MM.1S (cell line): ENCODE data around the gene ZBTB46.
"Not testable (repeated sequence)": the region's sequence is repeated elsewhere in the genome, so short reads cannot be mapped to it uniquely, and the experiment has no call there.

ENCODE experiments used
- DNase-seq: peaks from one replicate; pipeline ENCODE4 v3.0.0-alpha.2; 2015
- H2AFZ ChIP-seq: fragments of 300-600 bp; sonication (generic); 2 replicates; pipeline ENCODE4 v1.6.0; 2016; ENCODE audit warnings: antibody characterized with exemption, low read length
- H3F3A ChIP-seq: fragments of 300-600 bp; sonication (generic); 2 replicates; pipeline ENCODE4 v1.6.1; 2016; ENCODE audit warnings: mild to moderate bottlenecking, antibody characterized with exemption, low read length, moderate library complexity, mixed read lengths; ENCODE audit not compliant: insufficient read depth
- H3K27ac ChIP-seq: fragments of 300-600 bp; sonication (generic); 2 replicates; pipeline ENCODE4 v1.5.1; 2016; ENCODE audit warnings: mild to moderate bottlenecking, low read length
- H3K27me3 ChIP-seq: fragments of 300-600 bp; sonication (generic); replicated peaks from 2 replicates; pipeline ENCODE4 v1.6.0; 2016; ENCODE audit warnings: low read length; ENCODE audit not compliant: insufficient read depth
- H3K36me3 ChIP-seq: fragments of 300-600 bp; sonication (generic); replicated peaks from 2 replicates; pipeline ENCODE4 v1.6.1; 2016; ENCODE audit warnings: mild to moderate bottlenecking, low read length, mixed read lengths; ENCODE audit not compliant: insufficient read depth
- H3K4me1 ChIP-seq: fragments of 300-600 bp; sonication (generic); 2 replicates; pipeline ENCODE4 v1.6.1; 2016; ENCODE audit warnings: low read length, mixed read lengths
- H3K4me2 ChIP-seq: fragments of 300-600 bp; sonication (generic); 2 replicates; pipeline ENCODE4 v1.6.0; 2016; ENCODE audit warnings: low read depth, low read length
- H3K4me3 ChIP-seq: fragments of 300-600 bp; sonication (generic); 2 replicates; pipeline ENCODE4 v1.5.1; 2016; ENCODE audit warnings: low read length, mixed read lengths
- H3K79me2 ChIP-seq: fragments of 300-600 bp; sonication (generic); 2 replicates; pipeline ENCODE4 v1.6.1; 2016; ENCODE audit warnings: mixed run types, low read length, mixed read lengths
- H3K9ac ChIP-seq: fragments of 300-600 bp; sonication (generic); 2 replicates; pipeline ENCODE4 v1.6.1; 2016; ENCODE audit warnings: low read length, mixed read lengths
- H3K9me2 ChIP-seq: fragments of 300-600 bp; sonication (generic); replicated peaks from 2 replicates; pipeline ENCODE4 v1.6.1; 2016; ENCODE audit warnings: mild to moderate bottlenecking, low read length, mixed read lengths; ENCODE audit not compliant: insufficient read depth
- H3K9me3 ChIP-seq: fragments of 300-600 bp; sonication (generic); replicated peaks from 2 replicates; pipeline ENCODE4 v1.6.1; 2016; ENCODE audit warnings: mild to moderate bottlenecking, low read length, mixed read lengths; ENCODE audit not compliant: insufficient read depth
- H4K20me1 ChIP-seq: fragments of 300-600 bp; sonication (generic); 2 replicates; pipeline ENCODE4 v1.6.1; 2016; ENCODE audit warnings: mild to moderate bottlenecking, low read length, moderate library complexity, mixed read lengths; ENCODE audit not compliant: insufficient read depth
- EZH2 ChIP-seq: fragments of 300-600 bp; sonication (generic); optimal IDR thresholded peaks from 2 replicates; pipeline ENCODE3; 2017; ENCODE audit warnings: low read depth, mild to moderate bottlenecking, antibody characterized with exemption, low read length, mixed read lengths
- EZH2phosphoT487 ChIP-seq: fragments of 300-600 bp; sonication (generic); IDR thresholded peaks from 2 replicates; pipeline ENCODE4 v1.6.1; 2018; ENCODE audit warnings: antibody characterized with exemption, low read length
- TF ChIP-seq, protein P1 (sequence below): fragments of 300-600 bp; sonication (generic); IDR thresholded peaks from 2 replicates; pipeline ENCODE4 v1.5.1; 2016; ENCODE audit warnings: antibody characterized with exemption, low read length, mixed read lengths

The ZBTB46 gene

GRCh38 chr20:63778857-63779256 is 52.2 kb downstream of the ZBTB46 start:
- DNase-seq: no peak
- Histone ChIP-seq H3K36me3 (no peaks in the 10 kb centered on the region), H2AFZ (no peak overlapping the region), H3K4me1 (no peaks in the 10 kb centered on the region), H3K79me2 (no peaks in the 10 kb centered on the region), H3K9me2 (no peaks in the 10 kb centered on the region), H3K9me3 (no peaks in the 10 kb centered on the region), H3F3A (0 out of 2 replicates have a peak, but pooled peaks cover 4% of the 10 kb centered on the region), H3K4me2 (no peak overlapping the region), H3K9ac (no peak overlapping the region), H3K27ac (no peak overlapping the region), H3K27me3 (peaks cover 51% of the 10 kb centered on the region), H3K4me3 (no peak overlapping the region), H4K20me1 (no peaks in the 10 kb centered on the region)
- TF ChIP-seq EZH2: no peak
- TF ChIP-seq, protein P1, sequence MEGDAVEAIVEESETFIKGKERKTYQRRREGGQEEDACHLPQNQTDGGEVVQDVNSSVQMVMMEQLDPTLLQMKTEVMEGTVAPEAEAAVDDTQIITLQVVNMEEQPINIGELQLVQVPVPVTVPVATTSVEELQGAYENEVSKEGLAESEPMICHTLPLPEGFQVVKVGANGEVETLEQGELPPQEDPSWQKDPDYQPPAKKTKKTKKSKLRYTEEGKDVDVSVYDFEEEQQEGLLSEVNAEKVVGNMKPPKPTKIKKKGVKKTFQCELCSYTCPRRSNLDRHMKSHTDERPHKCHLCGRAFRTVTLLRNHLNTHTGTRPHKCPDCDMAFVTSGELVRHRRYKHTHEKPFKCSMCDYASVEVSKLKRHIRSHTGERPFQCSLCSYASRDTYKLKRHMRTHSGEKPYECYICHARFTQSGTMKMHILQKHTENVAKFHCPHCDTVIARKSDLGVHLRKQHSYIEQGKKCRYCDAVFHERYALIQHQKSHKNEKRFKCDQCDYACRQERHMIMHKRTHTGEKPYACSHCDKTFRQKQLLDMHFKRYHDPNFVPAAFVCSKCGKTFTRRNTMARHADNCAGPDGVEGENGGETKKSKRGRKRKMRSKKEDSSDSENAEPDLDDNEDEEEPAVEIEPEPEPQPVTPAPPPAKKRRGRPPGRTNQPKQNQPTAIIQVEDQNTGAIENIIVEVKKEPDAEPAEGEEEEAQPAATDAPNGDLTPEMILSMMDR: 0 out of 2 replicates have a peak, but pooled peaks have one; percentile 3

DNA sequence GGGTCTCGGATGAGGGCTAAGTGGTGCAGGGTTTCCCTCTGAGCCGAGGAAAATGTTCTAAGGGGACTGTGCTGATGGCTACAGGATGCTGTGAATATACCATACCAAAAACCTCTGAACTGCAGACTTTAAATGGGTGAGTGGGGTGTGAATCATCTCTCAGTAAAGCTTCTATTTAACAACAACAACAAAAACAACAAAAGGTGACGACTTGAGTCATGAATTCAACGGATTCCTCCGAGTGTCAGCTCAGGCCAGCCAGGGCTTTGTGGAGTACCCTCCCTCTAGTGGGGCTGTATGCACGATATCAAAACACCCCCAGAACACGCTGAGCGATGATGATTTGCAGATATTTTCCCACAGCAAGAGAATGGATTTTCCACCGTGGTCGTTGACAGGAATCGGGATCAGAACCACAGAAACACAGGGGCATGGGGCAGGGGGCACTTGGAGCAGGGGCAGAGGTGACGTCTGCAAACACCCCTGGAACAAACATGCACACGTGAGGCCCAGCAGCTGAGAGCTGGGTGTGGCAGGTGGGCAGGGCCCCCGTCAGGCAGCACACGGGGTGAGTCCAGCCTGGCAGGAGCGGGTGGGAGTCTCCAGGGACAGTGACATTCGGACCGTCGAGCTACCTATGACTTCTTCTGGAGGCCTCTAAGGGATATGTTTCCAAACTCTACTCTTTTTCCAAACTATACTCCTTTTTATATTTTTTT is 52.9 kb downstream of the ZBTB46 start:
- no peak overlapping the region for H3K9ac ChIP-seq
- TF ChIP-seq EZH2: no peak
- TF ChIP-seq, protein P1: no peak
- TF ChIP-seq EZH2phosphoT487: no peak

GRCh38 chr20:63777614-63778013 is 53.5 kb downstream of the ZBTB46 start:
- no peaks in the 10 kb centered on the region for H3K36me3 ChIP-seq
- peaks cover 46% of the 10 kb centered on the region for H3K27me3 ChIP-seq
- H3K27ac ChIP-seq: no peak overlapping the region
- H2AFZ ChIP-seq: no peak overlapping the region
- TF ChIP-seq EZH2 (no peak), EZH2phosphoT487 (no peak)
- TF ChIP-seq, protein P1: no peak
- DNase-seq: no peak
- H3K9me2 ChIP-seq: no peaks in the 10 kb centered on the region
- H3K9ac ChIP-seq: no peak overlapping the region
- H3K79me2 ChIP-seq: no peaks in the 10 kb centered on the region
- H4K20me1 ChIP-seq: no peaks in the 10 kb centered on the region
- H3F3A ChIP-seq: 0 out of 2 replicates have a peak, but pooled peaks cover 4% of the 10 kb centered on the region
- H3K9me3 ChIP-seq: no peaks in the 10 kb centered on the region
- H3K4me1 ChIP-seq: no peaks in the 10 kb centered on the region; the same call in 1 of the 2 replicates
- H3K4me2 ChIP-seq: no peak overlapping the region
- H3K4me3 ChIP-seq: no peak overlapping the region

More for the DNA sequence above, 52.9 kb downstream of the ZBTB46 start:
- Histone ChIP-seq H3K9me3 (no peaks in the 10 kb centered on the region), H3K79me2 (no peaks in the 10 kb centered on the region), H3K4me3 (no peak overlapping the region), H4K20me1 (no peaks in the 10 kb centered on the region), H3F3A (0 out of 2 replicates have a peak, but pooled peaks cover 4% of the 10 kb centered on the region), H3K27ac (no peak overlapping the region), H3K9me2 (no peaks in the 10 kb centered on the region), H3K27me3 (peaks cover 47% of the 10 kb centered on the region), H3K36me3 (no peaks in the 10 kb centered on the region), H3K4me2 (no peak overlapping the region), H3K4me1 (no peaks in the 10 kb centered on the region), H2AFZ (no peak overlapping the region)
- no peak for DNase-seq

GRCh38 chr20:63776875-63777274 is 54.2 kb downstream of the ZBTB46 start:
- H3K27me3 ChIP-seq: peaks cover 43% of the 10 kb centered on the region
- H4K20me1 ChIP-seq, H3K4me2 ChIP-seq, H3K27ac ChIP-seq, H3K79me2 ChIP-seq, H3K4me3 ChIP-seq, H3K36me3 ChIP-seq, H2AFZ ChIP-seq, H3K9me3 ChIP-seq, H3F3A ChIP-seq, H3K4me1 ChIP-seq, H3K9ac ChIP-seq, DNase-seq, H3K9me2 ChIP-seq: not testable (repeated sequence)
